Right atrium auricular region (tissue), 2 donors: ENCODE data around the gene ARHGEF11. TPM values are rescaled to one million over a fixed set of nuclear protein-coding genes. Genes with fewer than 3 reads are reported as not detected.

Experiments used
- DNase-seq: peaks from one replicate; pipeline ENCODE4 v3.0.0-alpha.2; 2019; ENCODE audit warnings: low spot score
- H3K27ac ChIP-seq, 2 donors: fragments of 200-600 bp; sonication (generic); 1 replicate in 1 of 2; 2 replicates in 1 of 2; pipeline ENCODE4 v1.5.1; 2016 to 2019
- H3K27me3 ChIP-seq, 2 donors: fragments of 200-600 bp; sonication (generic); one replicate each; pipeline versions ENCODE4 v1.5.1 to v1.6.0; 2017 to 2019
- H3K36me3 ChIP-seq: fragments of 200-600 bp; sonication (generic); one replicate; pipeline ENCODE4 v1.5.1; 2016
- H3K4me1 ChIP-seq, 2 donors: fragments of 200-600 bp; sonication (generic); one replicate each; pipeline versions ENCODE4 v1.5.1 to v1.6.0; 2017 to 2019
- H3K4me3 ChIP-seq, 2 donors: fragments of 200-600 bp; sonication (generic); 1 replicate in 1 of 2; 2 replicates in 1 of 2; pipeline ENCODE4 v1.5.1; 2017 to 2019; ENCODE audit warnings: mild to moderate bottlenecking in 1 of 2, moderate library complexity in 1 of 2
- H3K9me3 ChIP-seq, 2 donors: fragments of 200-600 bp; sonication (generic); one replicate each; pipeline ENCODE4 v1.5.1; 2019
- microRNA counts, 2 donors: library from miRNA; unstranded; fragments of <30 nt; microRNA quantifications; one replicate each; lab custom pipeline; 2016 to 2017
- microRNA-seq, 2 donors: library from miRNA; unstranded; fragments of <30 nt; microRNA quantifications; one replicate each; pipeline ENCODE4, GENCODE V29; 2016 to 2017; ENCODE audit warnings: borderline number of aligned reads in 2 of 2, borderline replicate concordance in 1 of 2
- total RNA-seq, 2 donors: library from RNA; depleted of rRNA; stranded (reverse); fragments of >200 nt; gene quantifications; one replicate each; pipeline ENCODE4 v1.1.0, GENCODE V29; 2016
- TF ChIP-seq, protein P1 (sequence below), 2 donors: fragments of 200-600 bp; sonication (generic); IDR thresholded peaks; one replicate each; pipeline ENCODE4 v1.5.1; 2019; ENCODE audit warnings: antibody characterized with exemption in 2 of 2

The ARHGEF11 gene
- total RNA-seq, 2 donors from 2014 or later, result 26.6 to 33.5 TPM

- no peak overlapping the region for H3K27ac ChIP-seq
- no peak overlapping the region for H3K4me3 ChIP-seq
- DNase-seq, result no peak
- H3K4me1 ChIP-seq, result no peaks in the 10 kb centered on the region
- H3K36me3 ChIP-seq, result no peaks in the 10 kb centered on the region
- no peaks in the 10 kb centered on the region for H3K27me3 ChIP-seq
- TF ChIP-seq, protein P1, sequence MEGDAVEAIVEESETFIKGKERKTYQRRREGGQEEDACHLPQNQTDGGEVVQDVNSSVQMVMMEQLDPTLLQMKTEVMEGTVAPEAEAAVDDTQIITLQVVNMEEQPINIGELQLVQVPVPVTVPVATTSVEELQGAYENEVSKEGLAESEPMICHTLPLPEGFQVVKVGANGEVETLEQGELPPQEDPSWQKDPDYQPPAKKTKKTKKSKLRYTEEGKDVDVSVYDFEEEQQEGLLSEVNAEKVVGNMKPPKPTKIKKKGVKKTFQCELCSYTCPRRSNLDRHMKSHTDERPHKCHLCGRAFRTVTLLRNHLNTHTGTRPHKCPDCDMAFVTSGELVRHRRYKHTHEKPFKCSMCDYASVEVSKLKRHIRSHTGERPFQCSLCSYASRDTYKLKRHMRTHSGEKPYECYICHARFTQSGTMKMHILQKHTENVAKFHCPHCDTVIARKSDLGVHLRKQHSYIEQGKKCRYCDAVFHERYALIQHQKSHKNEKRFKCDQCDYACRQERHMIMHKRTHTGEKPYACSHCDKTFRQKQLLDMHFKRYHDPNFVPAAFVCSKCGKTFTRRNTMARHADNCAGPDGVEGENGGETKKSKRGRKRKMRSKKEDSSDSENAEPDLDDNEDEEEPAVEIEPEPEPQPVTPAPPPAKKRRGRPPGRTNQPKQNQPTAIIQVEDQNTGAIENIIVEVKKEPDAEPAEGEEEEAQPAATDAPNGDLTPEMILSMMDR (IDR thresholded peaks at IDR 0.05), result no peak
- H3K9me3 ChIP-seq, result no peaks in the 10 kb centered on the region
Measured at GRCh38 chr1:156885880-156886355, 159.6 kb downstream of the ARHGEF11 start.

DNA sequence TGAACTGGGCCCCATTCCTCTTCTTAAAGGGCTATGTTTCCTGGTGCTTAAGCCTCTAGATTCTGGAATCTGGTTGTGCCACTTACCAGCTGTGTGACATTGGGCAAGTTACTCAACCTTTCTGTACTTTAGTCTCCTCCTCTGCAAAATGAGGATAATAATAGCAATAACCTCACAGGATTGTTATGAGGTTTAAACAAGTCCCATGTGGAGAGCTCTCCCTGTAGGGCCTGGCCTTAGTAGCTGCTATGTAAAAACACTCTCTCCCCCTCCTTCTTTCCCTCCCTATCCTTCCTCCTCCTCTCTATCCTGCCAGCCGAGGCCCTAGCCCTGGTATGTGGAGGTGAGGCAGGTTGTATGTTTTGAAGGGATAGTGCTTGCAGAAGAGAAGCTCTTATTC lies 160.2 kb downstream of the ARHGEF11 start:
- no peaks in the 10 kb centered on the region for H3K27me3 ChIP-seq
- DNase-seq, result no peak
- no peak overlapping the region for H3K4me3 ChIP-seq
- no peak overlapping the region for H3K27ac ChIP-seq
- TF ChIP-seq, protein P1 (IDR thresholded peaks at IDR 0.05), result no peak
- no peaks in the 10 kb centered on the region for H3K4me1 ChIP-seq
- H3K9me3 ChIP-seq, result no peaks in the 10 kb centered on the region
- H3K36me3 ChIP-seq, result no peaks in the 10 kb centered on the region

MicroRNA genes within 50 kb of the gene (microRNA counts, 767-probe panel; counts per million panel counts)
- microRNA hsa-miR-765 (lab: Ali Mortazavi, UCI), result 0 to 31.0 counts per million in 2 donors

Small RNAs within 50 kb of the gene (microRNA-seq; reads per million reads assigned to microRNA genes)
- 0.71 to 2.1 reads per million in 2 donors for gene MIR765

Other genes starting within 250 kb of the ARHGEF11 start
- under 1 TPM; 0.30 to 0.98 TPM for gene SH2D2A, start 228.9 kb downstream of the ARHGEF11 start, total RNA-seq
- gene INSRR, start 186.6 kb downstream of the ARHGEF11 start, total RNA-seq, result not detected
- 1 to 10 TPM in 1 of 2 donors, under 1 TPM in 1; 0.43 to 1.7 TPM for gene NTRK1, start 184.9 kb downstream of the ARHGEF11 start, total RNA-seq
- gene PEAR1, start 152.0 kb downstream of the ARHGEF11 start, total RNA-seq, result 10 to 100 TPM in 1 of 2 donors, 1 to 10 TPM in 1; 7.9 to 12.5 TPM
- not detected for gene LRRC71, start 125.1 kb downstream of the ARHGEF11 start, total RNA-seq
- not detected for gene ETV3L, start 54.1 kb upstream of the ARHGEF11 start, total RNA-seq
- 10 to 100 TPM in 1 of 2 donors, 1 to 10 TPM in 1; 9.0 to 12.0 TPM for gene ETV3, start 92.7 kb upstream of the ARHGEF11 start, total RNA-seq